HEK293 (cell line): Measurements from ENCODE around the gene SRRM1.
A peak's percentile ranks its signal among the peaks of the same experiment; 100 is the strongest.

Experiments
- CTCF ChIA-PET: fragments of 350-600 bp; formaldehyde crosslinking; extraction: SDS; loops from one replicate; lab custom pipeline; 2021; ENCODE audit warnings: antibody characterized with exemption; lab: Yijun Ruan, JAX
- POLR2A ChIA-PET: fragments of 300-600 bp; formaldehyde crosslinking; extraction: SDS; loops from one replicate; lab custom pipeline; 2020; ENCODE audit warnings: antibody characterized with exemption, inconsistent platforms; lab: Yijun Ruan, JAX
- H3K27ac ChIP-seq: fragments of 200-500 bp; sonication (Bioruptor generic); 2 replicates; pipeline ENCODE4 v1.5.1; 2014; ENCODE audit warnings: low read depth, low read length, control low read depth, inconsistent platforms; ENCODE audit errors: extremely low read depth
- H3K36me3 ChIP-seq, 2 experiments: fragments of 200-500 bp in 1 of 2; sonication (Bioruptor generic) in 1 of 2; 1 replicate in 1 of 2; 2 replicates in 1 of 2; pipeline ENCODE4 v1.5.1; 2014 to 2017; ENCODE audit warnings: inconsistent platforms in 2 of 2, low read length in 2 of 2; ENCODE audit not compliant: control insufficient read depth in 2 of 2, insufficient read depth in 1 of 2
- H3K4me1 ChIP-seq: fragments of 200-500 bp; sonication (Bioruptor generic); 2 replicates; pipeline ENCODE4 v1.5.1; 2014; ENCODE audit warnings: mild to moderate bottlenecking, low read length, inconsistent platforms; ENCODE audit not compliant: control insufficient read depth, insufficient read depth
- H3K4me3 ChIP-seq: 2 replicates; pipeline ENCODE4 v1.5.1; 2011; ENCODE audit warnings: low read depth, mild to moderate bottlenecking, control low read depth, low read length, moderate library complexity
- H3K9me3 ChIP-seq: fragments of 200-500 bp; sonication (Bioruptor generic); 2 replicates; pipeline ENCODE4 v1.5.1; 2014; ENCODE audit warnings: low read depth, low read length, inconsistent platforms; ENCODE audit not compliant: control insufficient read depth, insufficient read depth
- BCL11B ChIP-seq: fragments of 450-650 bp; formaldehyde crosslinking; IDR thresholded peaks from 2 replicates; pipeline ENCODE4 v1.5.1; 2016; ENCODE audit warnings: low read depth, missing biosample characterization, missing genetic modification characterization
- GLIS1 ChIP-seq: fragments of 450-650 bp; formaldehyde crosslinking; IDR thresholded peaks from 2 replicates; pipeline ENCODE4 v1.5.1; 2016; ENCODE audit warnings: missing biosample characterization, missing genetic modification characterization
- SCRT1 ChIP-seq: fragments of 450-650 bp; formaldehyde crosslinking; IDR thresholded peaks from 2 replicates; pipeline ENCODE4 v1.5.1; 2016; ENCODE audit warnings: missing biosample characterization, missing genetic modification characterization, borderline replicate concordance
- SCRT2 ChIP-seq: fragments of 450-650 bp; formaldehyde crosslinking; IDR thresholded peaks from 2 replicates; pipeline ENCODE4 v1.5.1; 2016; ENCODE audit warnings: missing biosample characterization, missing genetic modification characterization
- ZBTB1 ChIP-seq: fragments of 450-650 bp; formaldehyde crosslinking; IDR thresholded peaks from 2 replicates; pipeline ENCODE4 v1.5.1; 2016; ENCODE audit warnings: missing biosample characterization, missing genetic modification characterization
- ZFP37 ChIP-seq: fragments of 450-650 bp; formaldehyde crosslinking; IDR thresholded peaks from 2 replicates; pipeline ENCODE4 v1.5.1; 2016; ENCODE audit warnings: missing biosample characterization, missing genetic modification characterization
- ZNF112 ChIP-seq: fragments of 450-650 bp; formaldehyde crosslinking; IDR thresholded peaks from 2 replicates; pipeline ENCODE4 v1.5.0; 2017; ENCODE audit warnings: missing biosample characterization, missing genetic modification characterization
- ZNF214 ChIP-seq: fragments of 450-650 bp; formaldehyde crosslinking; IDR thresholded peaks from 2 replicates; pipeline ENCODE4 v1.5.1; 2017; ENCODE audit warnings: missing biosample characterization, mild to moderate bottlenecking, missing genetic modification characterization, borderline replicate concordance
- ZNF274 ChIP-seq, 2 experiments: fragments of 200-500 bp in 1 of 2; fragments of 450-650 bp in 1 of 2; sonication (Bioruptor generic) in 1 of 2; formaldehyde crosslinking in 1 of 2; IDR thresholded peaks; 2 replicates each; pipeline versions ENCODE4 v1.5.1 to v1.6.1; 2014 to 2016; ENCODE audit warnings: borderline replicate concordance in 1 of 2, inconsistent platforms in 1 of 2, low read length in 1 of 2, missing biosample characterization in 1 of 2, missing genetic modification characterization in 1 of 2
- ZNF311 ChIP-seq: fragments of 450-650 bp; formaldehyde crosslinking; IDR thresholded peaks from 2 replicates; pipeline ENCODE4 v1.5.1; 2017; ENCODE audit warnings: missing biosample characterization, missing genetic modification characterization, borderline replicate concordance
- ZNF529 ChIP-seq: fragments of 450-650 bp; formaldehyde crosslinking; IDR thresholded peaks from 2 replicates; pipeline ENCODE4 v1.5.1; 2017; ENCODE audit warnings: missing genetic modification characterization, missing biosample characterization; ENCODE audit not compliant: insufficient replicate concordance
- ZNF530 ChIP-seq: fragments of 450-650 bp; formaldehyde crosslinking; IDR thresholded peaks from 2 replicates; pipeline ENCODE4 v1.5.1; 2016; ENCODE audit warnings: low read depth, missing biosample characterization, missing genetic modification characterization
- ZNF555 ChIP-seq: fragments of 450-650 bp; formaldehyde crosslinking; conservative IDR thresholded peaks from 2 replicates; pipeline ENCODE4 v1.5.1; 2017; ENCODE audit warnings: missing biosample characterization, mild to moderate bottlenecking, missing genetic modification characterization, inconsistent platforms
- ZNF558 ChIP-seq: fragments of 450-650 bp; formaldehyde crosslinking; IDR thresholded peaks from 2 replicates; pipeline ENCODE4 v1.5.1; 2016; ENCODE audit warnings: missing biosample characterization, missing genetic modification characterization
- ZNF621 ChIP-seq: fragments of 450-650 bp; formaldehyde crosslinking; IDR thresholded peaks from 2 replicates; pipeline ENCODE4 v1.5.1; 2017; ENCODE audit warnings: missing biosample characterization, missing genetic modification characterization
- ZNF670 ChIP-seq: fragments of 450-650 bp; formaldehyde crosslinking; IDR thresholded peaks from 2 replicates; pipeline ENCODE4 v1.5.1; 2016; ENCODE audit warnings: missing biosample characterization, missing genetic modification characterization, low read depth
- ZSCAN30 ChIP-seq: fragments of 450-650 bp; IDR thresholded peaks from 2 replicates; pipeline ENCODE4 v1.5.1; 2018; ENCODE audit warnings: missing biosample characterization, mild to moderate bottlenecking, missing genetic modification characterization, moderate library complexity
- TF ChIP-seq, protein P1 (sequence below): fragments of 450-650 bp; formaldehyde crosslinking; IDR thresholded peaks from 2 replicates; pipeline ENCODE4 v1.5.1; 2016; ENCODE audit warnings: missing biosample characterization, missing genetic modification characterization
- TF ChIP-seq, protein P2 (sequence below): fragments of 450-650 bp; formaldehyde crosslinking; IDR thresholded peaks from 2 replicates; pipeline ENCODE4 v1.5.1; 2016; ENCODE audit warnings: missing biosample characterization, missing genetic modification characterization
- TF ChIP-seq, protein P3 (sequence below): fragments of 450-650 bp; formaldehyde crosslinking; IDR thresholded peaks from 2 replicates; pipeline ENCODE4 v1.5.1; 2016; ENCODE audit warnings: missing biosample characterization, missing genetic modification characterization
- TF ChIP-seq, protein P4 (sequence below): fragments of 450-650 bp; IDR thresholded peaks from 2 replicates; pipeline ENCODE4 v1.5.1; 2018; ENCODE audit warnings: missing biosample characterization, mild to moderate bottlenecking, missing genetic modification characterization

The SRRM1 gene

DNA sequence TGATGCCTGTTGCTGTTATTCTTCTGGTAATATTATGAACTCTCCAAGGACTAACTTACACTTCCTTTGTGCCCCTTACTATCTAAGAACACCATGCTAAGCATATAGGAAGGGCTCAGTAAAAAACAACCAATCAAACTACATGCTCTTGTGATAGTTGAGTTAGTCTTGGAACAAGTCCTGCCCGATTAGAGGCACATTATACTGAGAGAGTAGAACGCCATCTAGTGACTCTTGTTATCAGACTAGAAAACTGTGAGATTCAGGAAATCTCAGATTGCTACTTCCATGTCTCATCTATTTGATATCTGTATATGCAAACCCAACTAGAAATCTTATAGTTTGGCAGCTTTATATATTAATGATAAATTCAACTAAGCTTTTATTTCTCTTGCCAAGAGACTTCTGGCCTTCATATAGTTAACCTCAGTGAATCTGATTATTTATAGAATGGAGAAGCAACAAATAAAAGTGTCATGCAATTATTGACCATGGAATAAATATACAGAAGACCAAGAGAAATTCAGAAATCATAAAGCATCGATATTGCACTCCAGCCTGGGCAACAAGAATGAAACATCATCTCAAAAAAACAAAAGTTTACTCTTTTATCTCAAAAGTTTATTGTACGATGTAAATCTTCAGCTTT is 7.8 kb upstream of the SRRM1 start (continued):
- TF ChIP-seq, protein P1, sequence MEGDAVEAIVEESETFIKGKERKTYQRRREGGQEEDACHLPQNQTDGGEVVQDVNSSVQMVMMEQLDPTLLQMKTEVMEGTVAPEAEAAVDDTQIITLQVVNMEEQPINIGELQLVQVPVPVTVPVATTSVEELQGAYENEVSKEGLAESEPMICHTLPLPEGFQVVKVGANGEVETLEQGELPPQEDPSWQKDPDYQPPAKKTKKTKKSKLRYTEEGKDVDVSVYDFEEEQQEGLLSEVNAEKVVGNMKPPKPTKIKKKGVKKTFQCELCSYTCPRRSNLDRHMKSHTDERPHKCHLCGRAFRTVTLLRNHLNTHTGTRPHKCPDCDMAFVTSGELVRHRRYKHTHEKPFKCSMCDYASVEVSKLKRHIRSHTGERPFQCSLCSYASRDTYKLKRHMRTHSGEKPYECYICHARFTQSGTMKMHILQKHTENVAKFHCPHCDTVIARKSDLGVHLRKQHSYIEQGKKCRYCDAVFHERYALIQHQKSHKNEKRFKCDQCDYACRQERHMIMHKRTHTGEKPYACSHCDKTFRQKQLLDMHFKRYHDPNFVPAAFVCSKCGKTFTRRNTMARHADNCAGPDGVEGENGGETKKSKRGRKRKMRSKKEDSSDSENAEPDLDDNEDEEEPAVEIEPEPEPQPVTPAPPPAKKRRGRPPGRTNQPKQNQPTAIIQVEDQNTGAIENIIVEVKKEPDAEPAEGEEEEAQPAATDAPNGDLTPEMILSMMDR (tag by site-specific recombination), result peak; percentile 50; the same call in 1 of the 2 replicates
- TF ChIP-seq, protein P2, sequence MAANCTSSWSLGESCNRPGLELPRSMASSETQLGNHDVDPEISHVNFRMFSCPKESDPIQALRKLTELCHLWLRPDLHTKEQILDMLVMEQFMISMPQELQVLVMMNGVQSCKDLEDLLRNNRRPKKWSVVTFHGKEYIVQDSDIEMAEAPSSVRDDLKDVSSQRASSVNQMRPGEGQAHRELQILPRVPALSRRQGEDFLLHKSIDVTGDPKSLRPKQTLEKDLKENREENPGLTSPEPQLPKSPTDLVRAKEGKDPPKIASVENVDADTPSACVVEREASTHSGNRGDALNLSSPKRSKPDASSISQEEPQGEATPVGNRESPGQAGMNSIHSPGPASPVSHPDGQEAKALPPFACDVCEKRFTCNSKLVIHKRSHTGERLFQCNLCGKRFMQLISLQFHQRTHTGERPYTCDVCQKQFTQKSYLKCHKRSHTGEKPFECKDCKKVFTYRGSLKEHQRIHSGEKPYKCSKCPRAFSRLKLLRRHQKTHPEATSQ (tag by site-specific recombination), result no peak

DNA sequence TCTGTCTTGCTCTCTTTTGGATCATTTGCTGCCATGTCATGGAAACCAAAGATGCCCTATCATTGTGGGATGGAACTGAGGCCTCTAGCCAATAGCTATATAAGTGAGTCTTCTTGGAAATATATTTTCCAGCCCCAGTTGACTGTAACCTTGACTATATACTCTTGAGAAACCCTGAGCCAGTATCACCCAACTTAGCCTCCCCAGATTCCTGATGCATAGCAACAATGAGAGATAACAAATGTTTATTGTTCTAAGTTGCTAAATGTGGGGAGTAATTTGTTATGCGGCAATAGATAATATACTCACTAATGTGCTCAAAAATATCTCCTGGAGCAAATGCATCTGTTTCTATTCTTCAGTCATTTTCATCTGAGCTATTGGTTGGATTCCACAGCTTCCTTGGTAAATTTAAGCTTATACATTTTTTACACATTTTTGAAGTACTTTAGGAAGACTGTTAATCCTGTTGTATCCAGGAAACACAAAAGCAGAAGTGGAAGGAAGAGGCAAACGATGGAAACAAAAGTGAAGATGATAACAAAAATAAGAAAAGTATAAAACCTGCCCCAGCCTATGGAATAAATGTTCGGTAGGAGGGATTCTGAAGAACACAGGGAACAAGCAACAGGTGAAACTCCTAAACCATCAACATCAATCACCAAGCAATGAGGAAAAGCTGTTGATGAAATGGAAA is 6.3 kb upstream of the SRRM1 start:
- ChIA-PET CTCF (interaction anchor here (0.6 to 6.5 kb wide), 16 partner anchors 10 to 438 kb away, joined by 3 to 73 read pairs (median 6); no protein-coding TSS in a partner anchor), POLR2A (no interaction called here)
- no peaks in the 10 kb centered on the region for H3K36me3 ChIP-seq
- H3K27ac ChIP-seq, result no peak overlapping the region
- H3K4me3 ChIP-seq, result no peak overlapping the region
- H3K4me1 ChIP-seq, result no peaks in the 10 kb centered on the region
- peak; percentile 12; the same call in 1 of the 2 replicates for TF ChIP-seq SCRT1 (tag by site-specific recombination)
- peak; percentile 86; the same call in 1 of the 2 replicates for TF ChIP-seq ZNF214
- TF ChIP-seq ZNF670 (tag by site-specific recombination), result no peak
- TF ChIP-seq SCRT2 (tag by site-specific recombination), result peak; percentile 76
- no peak for TF ChIP-seq ZNF112 (tag by site-specific recombination)
- TF ChIP-seq, all 188 proteins: peak for 3
- no peaks in the 10 kb centered on the region for H3K9me3 ChIP-seq

DNA sequence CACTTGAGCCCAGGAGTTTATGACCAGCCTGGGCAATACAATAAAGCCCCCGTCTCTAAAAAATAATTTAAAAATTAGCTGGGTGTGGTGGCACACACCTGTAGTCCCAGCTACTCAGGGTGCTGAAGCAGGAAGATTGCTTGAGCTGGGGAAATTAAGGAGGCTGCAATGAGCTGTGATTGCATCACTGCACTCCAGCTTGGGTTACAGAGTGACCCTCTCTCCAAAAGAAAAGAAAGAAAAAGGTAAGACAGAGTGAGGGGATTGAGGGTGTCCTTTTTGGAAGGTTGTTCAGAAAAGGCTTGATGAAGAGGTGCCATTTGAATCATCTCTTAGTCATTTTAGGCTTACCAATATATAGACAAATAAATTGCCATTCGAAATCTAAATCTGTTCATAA is 4.0 kb upstream of the SRRM1 start:
- no peaks in the 10 kb centered on the region for H3K9me3 ChIP-seq
- H3K4me3 ChIP-seq, result no peak overlapping the region
- TF ChIP-seq ZNF558 (tag by site-specific recombination), result no peak
- TF ChIP-seq, protein P3, sequence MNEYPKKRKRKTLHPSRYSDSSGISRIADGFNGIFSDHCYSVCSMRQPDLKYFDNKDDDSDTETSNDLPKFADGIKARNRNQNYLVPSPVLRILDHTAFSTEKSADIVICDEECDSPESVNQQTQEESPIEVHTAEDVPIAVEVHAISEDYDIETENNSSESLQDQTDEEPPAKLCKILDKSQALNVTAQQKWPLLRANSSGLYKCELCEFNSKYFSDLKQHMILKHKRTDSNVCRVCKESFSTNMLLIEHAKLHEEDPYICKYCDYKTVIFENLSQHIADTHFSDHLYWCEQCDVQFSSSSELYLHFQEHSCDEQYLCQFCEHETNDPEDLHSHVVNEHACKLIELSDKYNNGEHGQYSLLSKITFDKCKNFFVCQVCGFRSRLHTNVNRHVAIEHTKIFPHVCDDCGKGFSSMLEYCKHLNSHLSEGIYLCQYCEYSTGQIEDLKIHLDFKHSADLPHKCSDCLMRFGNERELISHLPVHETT (tag by site-specific recombination), result no peak
- TF ChIP-seq ZFP37, result no peak
- TF ChIP-seq BCL11B (tag by site-specific recombination), result no peak
- CTCF ChIA-PET, result interaction anchor here (0.6 to 6.5 kb wide), 4 partner anchors 53 to 209 kb away, joined by 3 to 73 read pairs (median 15); partner anchors contain the start of gene CLIC4
- H3K27ac ChIP-seq, result no peak overlapping the region
- no peaks in the 10 kb centered on the region for H3K36me3 ChIP-seq
- POLR2A ChIA-PET, result interaction anchor here (1.3 kb wide), 1 partner anchor 137 kb away, joined by 4 read pairs; the partner anchor contains the start of gene RCAN3
- H3K4me1 ChIP-seq, result no peaks in the 10 kb centered on the region

DNA sequence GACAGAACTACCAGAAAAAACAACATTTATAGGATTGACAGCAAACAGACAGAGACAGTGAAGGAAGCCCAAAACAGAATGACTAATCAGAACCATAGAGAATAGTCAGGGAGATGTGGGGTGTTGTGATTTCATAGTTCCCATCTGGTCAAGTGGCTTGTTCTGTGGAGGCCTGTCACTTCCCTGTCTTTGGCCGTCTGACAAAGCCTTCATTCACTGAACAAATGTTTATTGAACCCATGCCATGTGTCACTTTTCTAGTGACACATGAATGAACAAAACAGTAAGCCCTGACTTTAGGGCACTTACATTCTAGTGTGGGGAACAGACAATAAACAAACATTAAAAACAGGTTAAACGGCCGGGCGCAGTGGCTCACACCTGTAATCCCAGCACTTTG is 3.2 kb upstream of the SRRM1 start:
- Histone ChIP-seq H3K36me3 (peaks cover 0 to under 1% of the 10 kb centered on the region in 2 experiments; a peak in 1 of 3 replicates), H3K27ac (no peak overlapping the region), H3K4me1 (peaks cover 5% of the 10 kb centered on the region; the same call in 1 of the 2 replicates), H3K9me3 (no peaks in the 10 kb centered on the region), H3K4me3 (no peak overlapping the region)
- ChIA-PET CTCF (interaction anchor here (0.9 to 6.5 kb wide), 3 partner anchors 46 to 98 kb away, joined by 4 to 73 read pairs (median 7); no protein-coding TSS in a partner anchor), POLR2A (interaction anchor here (0.6 to 1.3 kb wide), 3 partner anchors 28 to 706 kb away, joined by 3 to 7 read pairs (median 4); partner anchors contain the start of gene RCAN3)
- TF ChIP-seq ZNF274 (IDR thresholded peaks at IDR 0.05; ENCODE audit: low read length) (no peak), ZNF274 (tag by site-specific recombination; IDR thresholded peaks at IDR 0.05; ENCODE audit: borderline replicate concordance) (no peak), ZSCAN30 (no peak), ZNF529 (tag by site-specific recombination) (no peak), ZNF311 (tag by site-specific recombination) (no peak), GLIS1 (no peak), ZBTB1 (tag by site-specific recombination) (no peak), ZNF621 (no peak), ZNF555 (no peak), ZNF530 (tag by site-specific recombination) (no peak)
- TF ChIP-seq, protein P4, sequence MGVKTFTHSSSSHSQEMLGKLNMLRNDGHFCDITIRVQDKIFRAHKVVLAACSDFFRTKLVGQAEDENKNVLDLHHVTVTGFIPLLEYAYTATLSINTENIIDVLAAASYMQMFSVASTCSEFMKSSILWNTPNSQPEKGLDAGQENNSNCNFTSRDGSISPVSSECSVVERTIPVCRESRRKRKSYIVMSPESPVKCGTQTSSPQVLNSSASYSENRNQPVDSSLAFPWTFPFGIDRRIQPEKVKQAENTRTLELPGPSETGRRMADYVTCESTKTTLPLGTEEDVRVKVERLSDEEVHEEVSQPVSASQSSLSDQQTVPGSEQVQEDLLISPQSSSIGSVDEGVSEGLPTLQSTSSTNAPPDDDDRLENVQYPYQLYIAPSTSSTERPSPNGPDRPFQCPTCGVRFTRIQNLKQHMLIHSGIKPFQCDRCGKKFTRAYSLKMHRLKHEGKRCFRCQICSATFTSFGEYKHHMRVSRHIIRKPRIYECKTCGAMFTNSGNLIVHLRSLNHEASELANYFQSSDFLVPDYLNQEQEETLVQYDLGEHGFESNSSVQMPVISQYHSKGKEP (tag by site-specific recombination), result no peak
